Lower leg skin (tissue), 4 donors: ENCODE measurements around the gene GRAMD4. TPM values are rescaled to one million over a fixed set of nuclear protein-coding genes. Genes with fewer than 3 reads are reported as not detected.

Source experiments
- DNase-seq, 2 donors: peaks; one replicate each; pipeline ENCODE4 v3.0.0-alpha.2; 2019; ENCODE audit warnings: low spot score in 2 of 2
- H3K4me3 ChIP-seq: fragments of 200-600 bp; sonication (generic); 2 replicates; pipeline ENCODE4 v1.5.1; 2017; ENCODE audit warnings: mild to moderate bottlenecking, low read depth; ENCODE audit not compliant: poor library complexity, severe bottlenecking
- POLR2A ChIP-seq, 2 donors: fragments of 450-650 bp; IDR thresholded peaks; one replicate each; pipeline ENCODE4 v1.6.1; 2016 to 2017; ENCODE audit warnings: antibody characterized with exemption in 2 of 2, mild to moderate bottlenecking in 1 of 2, moderate library complexity in 1 of 2
- WGBS, 2 donors: methylation state at CpG; one replicate each; pipeline ENCODE4 v1.1.5; 2018; 5-methylcytosine and 5-hydroxymethylcytosine counted together
- intact Hi-C: fragments of 100-400 bp; cut with DNase I; formaldehyde crosslinking; loops from one replicate; pipeline ENCODE4 v1.15.0; 2023; ENCODE audit warnings: low total_unique reads
- total RNA-seq, 4 donors: library from RNA; depleted of rRNA; stranded (reverse); fragments of >200 nt; gene quantifications; one replicate each; pipeline ENCODE4 v1.1.0, GENCODE V29; 2016
- TF ChIP-seq, protein P1 (sequence below), 3 donors: fragments of 450-650 bp; IDR thresholded peaks; one replicate each; pipeline ENCODE4 v1.5.1; 2016; ENCODE audit warnings: antibody characterized with exemption in 3 of 3, mild to moderate bottlenecking in 3 of 3, moderate library complexity in 2 of 3

GRAMD4 gene
- total RNA-seq, 4 donors from 2014 or later, result 78.7 to 136 (median 117) TPM

DNA sequence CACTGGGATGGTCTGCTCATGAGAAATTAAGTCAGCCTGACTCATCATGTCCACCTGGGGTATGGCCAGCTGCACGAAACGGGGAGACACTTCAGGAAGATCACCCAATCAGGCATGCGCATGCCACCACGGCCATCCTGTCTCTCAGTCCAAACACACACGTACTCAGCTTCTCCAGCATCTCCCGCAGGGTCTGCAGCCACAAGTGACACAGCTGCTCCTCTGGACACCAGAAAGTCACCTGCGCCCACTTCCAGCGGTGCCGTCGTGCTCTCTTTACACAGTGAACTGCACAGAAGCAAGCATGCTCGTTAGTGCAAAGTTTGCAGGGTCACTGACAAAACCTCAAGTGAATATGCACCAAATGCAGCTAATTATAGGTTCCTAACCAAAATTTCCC, 99.7 kb downstream of the GRAMD4 start:
- intact Hi-C loops, result no loop called here
- TF ChIP-seq, protein P1, sequence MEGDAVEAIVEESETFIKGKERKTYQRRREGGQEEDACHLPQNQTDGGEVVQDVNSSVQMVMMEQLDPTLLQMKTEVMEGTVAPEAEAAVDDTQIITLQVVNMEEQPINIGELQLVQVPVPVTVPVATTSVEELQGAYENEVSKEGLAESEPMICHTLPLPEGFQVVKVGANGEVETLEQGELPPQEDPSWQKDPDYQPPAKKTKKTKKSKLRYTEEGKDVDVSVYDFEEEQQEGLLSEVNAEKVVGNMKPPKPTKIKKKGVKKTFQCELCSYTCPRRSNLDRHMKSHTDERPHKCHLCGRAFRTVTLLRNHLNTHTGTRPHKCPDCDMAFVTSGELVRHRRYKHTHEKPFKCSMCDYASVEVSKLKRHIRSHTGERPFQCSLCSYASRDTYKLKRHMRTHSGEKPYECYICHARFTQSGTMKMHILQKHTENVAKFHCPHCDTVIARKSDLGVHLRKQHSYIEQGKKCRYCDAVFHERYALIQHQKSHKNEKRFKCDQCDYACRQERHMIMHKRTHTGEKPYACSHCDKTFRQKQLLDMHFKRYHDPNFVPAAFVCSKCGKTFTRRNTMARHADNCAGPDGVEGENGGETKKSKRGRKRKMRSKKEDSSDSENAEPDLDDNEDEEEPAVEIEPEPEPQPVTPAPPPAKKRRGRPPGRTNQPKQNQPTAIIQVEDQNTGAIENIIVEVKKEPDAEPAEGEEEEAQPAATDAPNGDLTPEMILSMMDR (IDR thresholded peaks at IDR 0.05), result no peak
- TF ChIP-seq POLR2A (IDR thresholded peaks at IDR 0.05), result no peak
- no peak overlapping the region for H3K4me3 ChIP-seq
- DNase-seq, result no peak
- WGBS, 2 donors, result 93 to 96% methylated on average over 11 of the region's 11 CpGs

- intact Hi-C loops, result no loop called here
- no peak overlapping the region for H3K4me3 ChIP-seq
- 56 to 66% methylated on average over 14 to 16 of the region's 16 CpGs for WGBS, 2 donors
- no peak for DNase-seq
- no peak for TF ChIP-seq POLR2A (IDR thresholded peaks at IDR 0.05)
- TF ChIP-seq, protein P1 (IDR thresholded peaks at IDR 0.05), result no peak
These were observed 101.4 kb downstream of the GRAMD4 start for GRCh38 chr22:46721501-46722085.

DNA sequence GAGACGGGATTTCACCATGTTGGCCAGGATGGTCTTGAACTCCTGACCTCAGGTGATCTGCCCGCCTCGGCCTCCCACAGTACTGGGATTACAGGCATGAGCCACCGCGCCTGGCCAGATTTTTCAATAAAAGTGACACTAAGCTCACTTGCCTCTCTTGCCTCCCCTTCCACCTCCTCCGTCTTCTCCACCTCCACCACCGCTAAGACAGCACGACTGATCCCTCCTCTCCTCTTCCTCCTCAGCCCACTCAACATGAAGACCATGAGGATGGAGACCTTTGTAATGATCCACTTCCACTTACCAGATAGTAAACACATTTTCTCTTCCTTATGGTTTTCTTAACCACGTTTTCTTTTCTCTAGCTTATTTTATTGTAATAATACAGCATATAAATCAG, 103.7 kb downstream of the GRAMD4 start:
- no peak overlapping the region for H3K4me3 ChIP-seq
- DNase-seq, result no peak
- intact Hi-C loops, result no loop called here
- no peak for TF ChIP-seq POLR2A (IDR thresholded peaks at IDR 0.05)
- TF ChIP-seq, protein P1 (IDR thresholded peaks at IDR 0.05), result no peak
- 94 to 96% methylated on average over 9 of the region's 9 CpGs for whole genome bisulfite sequencing, 2 donors

DNA sequence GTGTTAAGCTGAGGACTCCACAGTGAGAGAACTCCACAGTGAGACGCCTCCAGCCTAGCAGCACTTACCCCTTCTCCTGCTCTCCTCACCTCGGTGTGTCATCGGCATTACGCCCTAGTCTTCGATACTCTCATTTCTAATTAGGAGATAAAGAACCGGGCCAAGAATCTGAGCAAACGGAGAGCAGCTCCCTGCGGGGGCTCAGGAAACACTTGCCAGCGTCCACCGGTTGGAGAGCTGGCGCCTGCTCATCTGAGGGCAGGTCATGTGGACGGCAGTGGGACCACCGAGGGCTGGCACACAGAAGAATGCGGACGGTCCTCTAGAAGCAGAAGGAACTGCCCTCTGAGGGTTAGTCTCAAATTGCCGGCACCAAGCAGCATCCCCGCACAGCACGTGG, 104.9 kb downstream of the GRAMD4 start:
- WGBS, 2 donors, result 89 to 90% methylated on average over 15 to 18 of the region's 18 CpGs
- intact Hi-C loops, result no loop called here
- H3K4me3 ChIP-seq, result no peak overlapping the region
- no peak for TF ChIP-seq POLR2A (IDR thresholded peaks at IDR 0.05)
- TF ChIP-seq, protein P1 (IDR thresholded peaks at IDR 0.05), result no peak
- DNase-seq, result no peak

- H3K4me3 ChIP-seq, result no peak overlapping the region
- WGBS, 2 donors, result 68 to 75% methylated on average over 34 to 35 of the region's 38 CpGs
- no peak for TF ChIP-seq POLR2A (IDR thresholded peaks at IDR 0.05)
- no peak for DNase-seq
- intact Hi-C loops, result no loop called here
These were observed 106.1 kb downstream of the GRAMD4 start for GRCh38 chr22:46726066-46726985.

DNA sequence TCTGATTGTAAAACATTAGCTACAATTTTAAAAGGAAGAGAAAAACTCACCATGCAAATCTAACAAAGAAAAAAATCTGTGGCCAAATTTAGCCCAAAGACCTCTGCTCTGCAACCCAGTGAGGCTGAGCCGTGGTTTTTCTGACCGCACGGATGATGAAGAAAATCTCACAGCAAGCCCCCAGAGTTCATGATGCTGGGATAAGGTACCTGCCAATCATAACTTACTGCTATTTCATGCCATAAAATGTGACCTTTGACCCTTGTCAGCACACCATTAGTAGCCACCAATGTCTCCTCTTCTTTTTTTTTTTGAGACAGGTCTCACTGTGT, 106.8 kb downstream of the GRAMD4 start:
- TF ChIP-seq POLR2A (IDR thresholded peaks at IDR 0.05), result no peak
- TF ChIP-seq, protein P1 (IDR thresholded peaks at IDR 0.05), result no peak
- intact Hi-C loops, result no loop called here
- 92% methylated on average over 3 of the region's 3 CpGs for WGBS, 2 donors
- H3K4me3 ChIP-seq, result no peak overlapping the region
- DNase-seq, result no peak
